G401 (cell line): Measurements from ENCODE around the gene AGAP9. TPM values are rescaled to one million over a fixed set of nuclear protein-coding genes. Genes with fewer than 3 reads are reported as not detected.
"Not testable (repeated sequence)": the region's sequence is repeated elsewhere in the genome, so short reads cannot be mapped to it uniquely, and the experiment has no call there.

Experiments
- DNase-seq: peaks from one replicate; pipeline ENCODE4 v3.0.0-alpha.2; 2015; ENCODE audit warnings: low spot score
- in situ Hi-C: cut with HindIII; loops from 2 replicates; pipeline ENCODE4 v1.10.0; 2016; ENCODE audit warnings: low sequenced_read_pairs, mixed read lengths
- total RNA-seq: library from RNA; depleted of rRNA; stranded (reverse); fragments of >200 nt; shearing (Covaris generic); gene quantifications from 2 replicates; pipeline ENCODE4 v1.2.3, GENCODE V29; 2014

The AGAP9 gene
- total RNA-seq, 1 experiment from 2014 or later, result 3.4 TPM

DNA sequence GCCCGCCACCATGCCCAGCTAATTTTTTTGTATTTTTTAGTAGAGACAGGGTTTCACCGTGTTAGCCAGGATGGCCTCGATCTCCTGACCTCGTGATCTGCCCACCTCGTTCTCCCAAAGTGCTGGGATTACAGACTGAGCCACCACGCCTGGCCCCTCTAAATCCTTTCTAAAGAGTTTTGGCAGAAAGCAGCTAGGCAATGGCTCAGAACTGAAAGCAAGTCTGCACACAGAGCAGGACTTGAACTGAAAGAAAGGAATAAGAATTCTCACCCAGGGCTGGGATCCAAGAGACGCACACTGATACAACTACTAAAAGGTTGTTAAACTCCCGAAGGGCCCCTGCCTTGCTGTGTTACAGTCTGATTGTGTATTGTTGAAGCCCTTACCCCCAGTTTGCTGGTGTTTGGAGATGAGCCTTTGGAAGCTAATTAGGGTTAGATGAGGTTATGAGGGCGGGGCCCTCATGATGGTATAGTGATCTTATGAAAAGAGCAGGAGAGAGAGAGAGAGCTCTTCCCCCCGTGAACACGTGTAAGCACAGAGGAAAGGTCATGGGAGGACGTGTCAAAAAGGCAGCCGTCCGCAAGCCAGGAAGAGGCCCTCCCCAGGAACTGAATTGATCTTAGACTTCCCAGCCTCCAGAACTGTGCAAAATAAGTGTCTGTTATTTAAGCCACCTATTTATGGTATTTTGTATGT is 58.1 kb downstream of the AGAP9 start:
- DNase-seq, in situ Hi-C loops: not testable (repeated sequence)

GRCh38 chr10:47462577-47463358 is 60.7 kb downstream of the AGAP9 start:
- in situ Hi-C loops, DNase-seq: not testable (repeated sequence)

- in situ Hi-C loops, result not testable (repeated sequence)
- peak; percentile 37 for DNase-seq
These were observed 62.2 kb downstream of the AGAP9 start for GRCh38 chr10:47461261-47461687.

DNA sequence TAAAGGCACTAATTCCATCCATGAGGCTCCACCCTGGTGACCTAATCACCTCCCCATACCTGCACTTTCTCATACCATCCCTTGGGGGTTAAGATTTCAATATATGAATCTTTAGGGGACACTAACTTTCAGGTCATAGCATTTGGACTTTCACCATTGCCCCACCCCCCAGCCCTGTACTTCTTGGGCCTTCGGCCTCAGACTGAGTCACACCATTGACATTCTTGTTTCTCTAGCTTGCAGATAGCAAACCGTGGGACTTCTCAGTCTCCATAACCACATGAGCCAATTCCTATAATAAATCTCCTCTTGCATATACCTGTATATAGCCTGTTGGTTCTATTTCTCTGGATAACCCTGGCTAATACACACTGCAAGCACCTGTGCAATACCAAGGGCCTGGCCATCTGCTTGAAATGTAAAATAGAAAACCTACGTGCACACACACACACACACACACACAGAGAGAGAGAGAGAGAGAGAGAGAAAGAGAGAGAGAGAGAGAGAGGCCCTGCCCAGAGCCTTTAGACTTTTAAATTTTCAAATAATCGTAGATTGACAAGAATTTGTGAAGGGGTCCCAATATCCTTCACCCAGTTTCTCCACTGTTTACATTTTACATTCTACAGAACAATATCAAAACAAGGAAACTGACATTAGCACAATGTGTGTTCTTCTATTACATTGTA is 64.8 kb downstream of the AGAP9 start:
- DNase-seq, result no peak
- in situ Hi-C loops, result no loop called here

- DNase-seq, result no peak
- in situ Hi-C loops, result no loop called here
These were observed 65.6 kb downstream of the AGAP9 start for GRCh38 chr10:47457826-47458225.

GRCh38 chr10:47457528-47457820 is 66.0 kb downstream of the AGAP9 start:
- DNase-seq, result no peak
- in situ Hi-C loops, result no loop called here

GRCh38 chr10:47456794-47457527 is 66.5 kb downstream of the AGAP9 start:
- in situ Hi-C loops, result no loop called here
- DNase-seq, result no peak

GRCh38 chr10:47456079-47456785 is 67.2 kb downstream of the AGAP9 start:
- in situ Hi-C loops, result no loop called here
- DNase-seq, result no peak

DNA sequence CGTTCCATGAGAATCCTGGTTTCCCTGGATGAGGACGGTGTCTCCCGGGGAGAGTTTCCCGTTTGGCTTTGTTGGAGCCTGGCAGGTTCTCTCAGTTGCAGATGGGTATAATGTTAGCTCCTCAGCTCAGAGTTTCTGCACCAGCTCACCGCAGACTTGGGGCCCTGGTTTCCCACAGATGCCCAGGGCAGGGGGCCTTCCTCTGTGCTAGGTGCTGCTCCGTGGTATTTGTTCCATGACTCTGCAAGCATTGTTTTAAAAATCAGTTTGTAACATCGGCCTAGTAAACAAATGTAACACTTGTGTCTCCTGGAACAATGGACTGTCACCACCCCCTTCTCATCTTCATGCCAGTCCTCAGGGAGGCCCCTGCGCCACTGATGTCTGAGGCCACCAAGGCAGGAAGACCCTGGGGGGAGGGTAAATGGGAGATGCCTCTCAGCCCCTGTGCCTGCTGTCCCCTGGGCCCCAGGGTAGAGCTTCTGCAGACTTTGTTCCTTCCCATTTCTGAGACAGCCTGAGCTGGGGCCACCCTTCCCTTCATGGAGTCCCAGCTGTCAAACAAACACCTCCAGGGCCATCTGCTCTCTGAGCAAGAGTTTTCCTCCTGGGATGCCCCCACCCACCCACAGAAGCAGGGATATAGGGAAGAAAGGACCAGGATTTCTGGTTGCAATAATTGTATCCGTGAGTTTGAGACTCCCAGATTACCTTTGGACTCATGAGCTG is 67.9 kb downstream of the AGAP9 start:
- in situ Hi-C loops, DNase-seq: not testable (repeated sequence)

- in situ Hi-C loops, result no loop called here
- DNase-seq, result no peak
These were observed 68.7 kb downstream of the AGAP9 start for GRCh38 chr10:47454780-47455058.

DNA sequence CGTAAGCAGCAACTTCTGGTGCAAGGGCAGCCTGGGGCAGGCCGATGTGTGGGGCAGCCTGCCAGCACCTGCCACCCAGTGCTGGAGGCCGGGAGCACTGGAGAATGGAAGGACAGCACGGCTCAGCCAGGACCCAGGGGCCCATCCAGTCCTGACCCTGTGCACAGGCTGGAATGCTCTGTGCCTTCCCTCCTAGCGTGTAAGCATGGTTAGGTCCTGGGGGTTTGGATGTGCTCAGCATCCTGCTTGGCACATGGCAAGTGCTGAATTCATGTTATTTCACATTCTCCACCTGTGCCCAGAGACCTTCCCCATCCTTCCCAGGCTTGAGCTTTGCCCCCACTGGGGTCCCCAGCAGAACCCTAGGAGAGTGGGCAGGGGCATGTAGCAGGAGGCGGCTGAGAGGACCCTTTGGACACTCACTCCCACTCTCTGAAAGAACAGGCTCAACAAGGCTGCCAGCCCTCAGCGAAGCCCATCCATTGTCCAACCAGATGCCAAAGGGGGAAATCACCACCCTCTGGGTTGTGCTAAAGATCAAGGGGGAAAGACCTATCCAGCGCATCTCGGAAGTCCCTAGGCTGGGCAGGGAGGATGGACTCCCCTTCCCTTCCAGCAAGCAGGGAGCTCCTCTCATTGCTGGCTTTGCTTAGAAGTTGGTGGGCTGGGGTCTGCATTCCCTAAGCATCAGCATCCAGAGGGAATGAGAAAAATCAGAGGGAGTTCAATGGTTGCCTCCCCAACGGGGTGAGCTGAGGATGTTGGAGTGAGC is 69.2 kb downstream of the AGAP9 start:
- no peak for DNase-seq
- in situ Hi-C loops, result no loop called here

GRCh38 chr10:47453141-47454007 is 70.1 kb downstream of the AGAP9 start:
- DNase-seq, result no peak

GRCh38 chr10:47452495-47453140 is 70.8 kb downstream of the AGAP9 start:
- DNase-seq, result no peak
- in situ Hi-C loops, result no loop called here

More at GRCh38 chr10:47453141-47454007, 70.1 kb downstream of the AGAP9 start:
- in situ Hi-C loops, result no loop called here

- DNase-seq, result no peak
- in situ Hi-C loops, result no loop called here
These were observed 71.4 kb downstream of the AGAP9 start for GRCh38 chr10:47451998-47452494.
